Calu3 (cell line): ENCODE data around the gene SCAF11. TPM values are rescaled to one million over a fixed set of nuclear protein-coding genes. Genes with fewer than 3 reads are reported as not detected.

Experiments
- BruUV-seq: library from RNA; stranded (reverse); fragments of 400-500 nt; replicated peaks from 2 replicates; lab custom pipeline; 2021; lab: Mats Ljungman, UMichigan
- CTCF ChIA-PET: fragments of 300-600 bp; sonication (Branson Sonifier 250); formaldehyde crosslinking; loops from one replicate; lab custom pipeline; 2022; ENCODE audit warnings: antibody characterized with exemption; lab: Charles Lee
- DNase-seq: peaks from one replicate; pipeline ENCODE4 v3.0.0; 2022
- H3K27ac Mint-ChIP-seq: one replicate; pipeline ENCODE4 v1.8.0; 2022; ENCODE audit warnings: mixed read lengths; ENCODE audit not compliant: unreplicated experiment
- H3K27me3 Mint-ChIP-seq: one replicate; pipeline ENCODE4 v1.8.0; 2022; ENCODE audit warnings: mixed read lengths; ENCODE audit not compliant: unreplicated experiment
- H3K36me3 Mint-ChIP-seq: one replicate; pipeline ENCODE4 v1.8.0; 2022; ENCODE audit warnings: mild to moderate bottlenecking, moderate library complexity, mixed read lengths; ENCODE audit not compliant: insufficient read depth, unreplicated experiment
- H3K4me1 Mint-ChIP-seq: one replicate; pipeline ENCODE4 v1.8.0; 2022; ENCODE audit warnings: mild to moderate bottlenecking, low read depth, mixed read lengths; ENCODE audit not compliant: unreplicated experiment
- H3K4me3 Mint-ChIP-seq: one replicate; pipeline ENCODE4 v1.8.0; 2022; ENCODE audit warnings: mild to moderate bottlenecking, low read depth, moderate library complexity, mixed read lengths; ENCODE audit not compliant: unreplicated experiment
- H3K9me3 Mint-ChIP-seq: one replicate; pipeline ENCODE4 v1.8.0; 2022; ENCODE audit warnings: low read depth, mixed read lengths; ENCODE audit not compliant: unreplicated experiment
- CTCF ChIP-seq: fragments of 200-600 bp; IDR thresholded peaks from one replicate; pipeline ENCODE4 v1.8.0; 2022; ENCODE audit warnings: antibody characterized with exemption; ENCODE audit not compliant: unreplicated experiment
- intact Hi-C: fragments of 100-400 bp; cut with micrococcal nuclease; formaldehyde crosslinking; loops from one replicate; pipeline ENCODE4 v1.10.0; 2022; ENCODE audit not compliant: unreplicated experiment
- total RNA-seq: library from RNA; stranded (reverse); gene quantifications from 2 replicates; pipeline ENCODE4 v1.2.3, GENCODE V29; 2022

Gene SCAF11
- total RNA-seq, 1 experiment from 2014 or later: 78.8 TPM

GRCh38 chr12:45986641-45987339, 3.6 kb downstream of the SCAF11 start:
- intact Hi-C loops: no loop called here
- H3K27me3 Mint-ChIP-seq: no peaks in the 10 kb centered on the region
- no peak for DNase-seq
- H3K4me3 Mint-ChIP-seq: peak overlapping the region; percentile 68
- no peaks in the 10 kb centered on the region for H3K9me3 Mint-ChIP-seq
- no peak overlapping the region for H3K27ac Mint-ChIP-seq
- TF ChIP-seq CTCF: no peak
- CTCF ChIA-PET: no interaction called here
- BruUV-seq: no TSS peak
- peaks cover 35% of the 10 kb centered on the region for H3K36me3 Mint-ChIP-seq
- H3K4me1 Mint-ChIP-seq: peaks cover 50% of the 10 kb centered on the region

DNA sequence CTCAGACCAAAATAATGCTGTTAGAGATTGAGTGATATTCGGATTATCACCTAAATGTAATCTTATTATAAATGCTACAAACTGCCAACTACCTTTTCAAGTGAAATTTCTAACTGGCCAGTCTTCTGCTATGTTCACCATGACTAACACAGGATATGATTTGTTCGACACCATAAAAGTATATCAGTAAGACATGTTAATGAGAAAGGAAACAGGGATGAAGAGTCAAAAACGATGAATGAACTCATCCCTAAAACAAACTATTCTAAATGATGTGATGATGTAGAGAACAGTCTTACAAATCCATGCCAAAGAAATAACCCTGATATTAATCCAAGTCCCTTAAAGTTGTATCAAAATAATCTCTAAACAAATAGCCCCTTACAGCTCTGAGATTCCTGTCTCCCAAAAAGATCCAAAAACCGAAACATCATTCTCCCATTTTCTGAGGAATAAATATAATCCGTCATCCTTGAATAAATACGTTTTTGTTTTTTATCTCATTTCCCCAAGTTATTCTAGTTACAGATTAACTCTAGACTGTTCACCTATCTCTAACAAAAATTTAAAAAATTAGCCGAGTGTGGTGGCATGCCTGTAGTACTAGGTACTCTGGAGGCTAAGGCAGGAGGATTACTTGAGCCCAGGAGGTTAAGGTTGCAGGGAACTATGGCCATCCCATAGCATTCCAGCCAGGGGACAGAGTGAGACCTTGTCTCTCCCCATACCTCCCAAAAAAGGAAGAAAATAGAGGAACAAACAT, 9.1 kb downstream of the SCAF11 start:
- CTCF ChIA-PET: no interaction called here
- peaks cover 33% of the 10 kb centered on the region for H3K4me1 Mint-ChIP-seq
- intact Hi-C loops: no loop called here
- H3K27me3 Mint-ChIP-seq: no peaks in the 10 kb centered on the region
- no peaks in the 10 kb centered on the region for H3K9me3 Mint-ChIP-seq
- peaks cover 9% of the 10 kb centered on the region for H3K36me3 Mint-ChIP-seq
- no TSS peak for BruUV-seq
- H3K4me3 Mint-ChIP-seq: no peak overlapping the region
- DNase-seq: peak; percentile 2
- H3K27ac Mint-ChIP-seq: no peak overlapping the region
- TF ChIP-seq CTCF: no peak

DNA sequence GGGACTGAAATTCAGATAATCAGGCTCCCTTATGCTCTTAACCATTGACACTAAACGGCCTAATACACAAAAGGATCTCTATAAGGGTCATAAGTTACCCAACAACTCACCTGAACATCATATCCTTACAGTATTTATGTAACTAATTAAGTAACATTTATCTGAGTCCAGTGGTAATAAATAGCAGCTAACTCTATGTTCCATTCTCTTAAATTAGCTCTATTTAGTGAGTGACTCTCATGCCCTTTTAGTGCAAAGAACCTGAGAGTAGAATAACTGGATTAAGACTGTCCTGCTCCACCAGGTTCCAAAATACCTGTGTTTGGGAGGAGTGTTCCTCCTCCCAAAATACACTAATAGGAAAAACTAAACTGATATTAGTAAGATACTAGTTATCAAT, 9.8 kb downstream of the SCAF11 start:
- no peak overlapping the region for H3K27ac Mint-ChIP-seq
- CTCF ChIA-PET: no interaction called here
- no peak for TF ChIP-seq CTCF
- no peak overlapping the region for H3K4me3 Mint-ChIP-seq
- peaks cover 26% of the 10 kb centered on the region for H3K4me1 Mint-ChIP-seq
- DNase-seq: no peak
- H3K36me3 Mint-ChIP-seq: peaks cover 4% of the 10 kb centered on the region
- no peaks in the 10 kb centered on the region for H3K9me3 Mint-ChIP-seq
- intact Hi-C loops: no loop called here
- no TSS peak for BruUV-seq
- H3K27me3 Mint-ChIP-seq: no peaks in the 10 kb centered on the region

GRCh38 chr12:45978108-45978507, 12.3 kb downstream of the SCAF11 start:
- peaks cover 26% of the 10 kb centered on the region for H3K4me1 Mint-ChIP-seq

More at GRCh38 chr12:45978108-45978507, 12.3 kb downstream of the SCAF11 start:
- no TSS peak for BruUV-seq
- Mint-ChIP-seq H3K9me3 (no peaks in the 10 kb centered on the region), H3K4me3 (no peak overlapping the region), H3K36me3 (peaks cover 4% of the 10 kb centered on the region), H3K27ac (no peak overlapping the region), H3K27me3 (no peaks in the 10 kb centered on the region)
- no peak for DNase-seq
- TF ChIP-seq CTCF: no peak
- intact Hi-C loops: no loop called here
- CTCF ChIA-PET: interaction anchor here (0.7 kb wide), 1 partner anchor 1498 kb away, joined by 3 read pairs; no protein-coding TSS in a partner anchor
